Heart left ventricle (tissue), 16 donors: Measurements from ENCODE around the gene MPP3. TPM values are rescaled to one million over a fixed set of nuclear protein-coding genes. Genes with fewer than 3 reads are reported as not detected.

Experiments used
- ATAC-seq, 4 donors: fragments of 200-7000 bp; cut with Tn5 transposase; one replicate each; pipeline ENCODE4 v1.9.1; 2020 to 2022; ENCODE audit warnings: moderate library complexity in 4 of 4, mild to moderate bottlenecking in 3 of 4, moderate number of reproducible peaks in 1 of 4
- DNase-seq, 5 donors: peaks; one replicate each; pipeline ENCODE4 v3.0.0-alpha.2; 2020
- H3K27ac ChIP-seq, 12 donors: fragments of 200-600 bp; sonication (generic) in 4 of 12; one replicate each; pipeline versions ENCODE4 v1.5.0 to v1.8.0; 2016 to 2022; ENCODE audit warnings: mild to moderate bottlenecking in 2 of 12
- H3K27me3 ChIP-seq, 9 donors: fragments of 200-600 bp; sonication (generic) in 2 of 9; one replicate each; pipeline versions ENCODE4 v1.5.1 to v1.8.0; 2016 to 2022; ENCODE audit warnings: mild to moderate bottlenecking in 3 of 9
- H3K36me3 ChIP-seq, 9 donors: fragments of 200-600 bp; sonication (generic) in 2 of 9; one replicate each; pipeline versions ENCODE4 v1.5.0 to v1.8.0; 2018 to 2022; ENCODE audit warnings: mild to moderate bottlenecking in 2 of 9
- H3K4me1 ChIP-seq, 12 donors: fragments of 200-600 bp; sonication (generic) in 4 of 12; one replicate each; pipeline versions ENCODE4 v1.5.0 to v1.8.0; 2016 to 2022; ENCODE audit warnings: mild to moderate bottlenecking in 3 of 12
- H3K4me3 ChIP-seq, 12 donors: fragments of 200-600 bp; sonication (generic) in 4 of 12; one replicate each; pipeline versions ENCODE4 v1.5.0 to v1.8.0; 2017 to 2022; ENCODE audit warnings: mild to moderate bottlenecking in 9 of 12, moderate library complexity in 4 of 12
- H3K9me3 ChIP-seq, 12 donors: fragments of 200-600 bp; sonication (generic) in 4 of 12; one replicate each; pipeline versions ENCODE4 v1.5.0 to v1.8.0; 2016 to 2022; ENCODE audit warnings: mild to moderate bottlenecking in 1 of 12
- POLR2A ChIP-seq, 2 donors: fragments of 450-650 bp; IDR thresholded peaks; one replicate each; pipeline ENCODE4 v1.6.1; 2017; ENCODE audit warnings: antibody characterized with exemption in 2 of 2, mild to moderate bottlenecking in 2 of 2, moderate library complexity in 2 of 2
- WGBS, 4 donors: extraction: QIAGEN DNeasy Blood & Tissue Kit in 2 of 4; methylation state at CpG; one replicate each; pipeline versions ENCODE4 v1.1.5 to v1.1.7; 2013 to 2018; 5-methylcytosine and 5-hydroxymethylcytosine counted together
- intact Hi-C, 10 donors: fragments of 100-400 bp; cut with DNase I; formaldehyde crosslinking; loops; one replicate each; pipeline versions ENCODE4 v1.11.1 to v1.14.2; 2022
- polyA plus RNA-seq, 2 donors: library from polyadenylated mRNA; stranded (reverse); fragments of 200-250 nt; gene quantifications; one replicate each; pipeline ENCODE4 v1.2.3, GENCODE V29; 2013
- total RNA-seq, 9 donors: library from RNA; depleted of rRNA in 2 of 9; stranded (reverse); fragments of >200 nt in 2 of 9; fragmentation: NEBNext Ultra II Directional in 3 of 9; extraction: Animal tissue kit (Norgen Biotek cat#: 25700) in 3 of 9; gene quantifications; one replicate each; pipeline versions ENCODE4 v1.1.0 to v1.2.4, GENCODE V29; 2016 to 2023
- TF ChIP-seq, protein P1 (sequence below), 12 donors: fragments of 200-600 bp; sonication (generic) in 4 of 12; IDR thresholded peaks; one replicate each; pipeline versions ENCODE4 v1.5.0 to v1.8.0; 2018 to 2022; ENCODE audit warnings: antibody characterized with exemption in 12 of 12, mild to moderate bottlenecking in 5 of 12
- donor health status: ischemic (EF 13 %, LVEDD 7.1; RV severe dilation, severe dysfunction).
- donor health status: healthy with polysubstance abuse.
- donor health status: DM: no; HTN: yes; CAD: no.
- donor health status: DM: no; HTN: no; CAD: no.
- donor health status: ischemic (EF 25% LVEDD 6.9; RV normal size, moderate dysfunction).
- donor health status: ischemic (EF 25% LVEDD 5.7; RV mildly dilated, moderate dysfunction).
- donor health status: healthy.
- donor health status: DM: yes; HTN: yes; CAD: no.
- donor health status: ischemic (EF 35%, LVEDD 5.7; RV mildly dilated, moderate dysfunction).
- donor health status: nonischemic (EF 11% LVEDD 7.7; RV severe dilation, severe dysfunction).
- donor health status: DM: yes; HTN: yes; CAD: no.
- donor health status: PGD.
- donor health status: ischemic (EF 29% LVEDD 5.4; RV normal size, mild dysfunction).
- donor health status: nonischemic (EF 23%, LVEDD 6.1; RV moderate dilation, normal function).

Gene MPP3
- total and polyA plus RNA-seq, 11 donors = 13.8 to 70.2 (median 27.5) TPM

- intact Hi-C loops = loop anchor here in 6 of 10 donors (5.0 to 10.0 kb wide), 5 partner anchors 43 to 63 kb away; partner anchors contain the start of genes MPP3 (in 4 of the 6) and CD300LG (in 2 of the 6)
- Histone ChIP-seq H3K27me3 (no peaks in the 10 kb centered on the region), H3K27ac (no peak overlapping the region), H3K36me3 (no peaks in the 10 kb centered on the region), H3K4me1 (peaks cover 0 to 34% (median under 1%) of the 10 kb centered on the region in 12 donors), H3K9me3 (no peaks in the 10 kb centered on the region), H3K4me3 (no peak overlapping the region)
- TF ChIP-seq, protein P1, sequence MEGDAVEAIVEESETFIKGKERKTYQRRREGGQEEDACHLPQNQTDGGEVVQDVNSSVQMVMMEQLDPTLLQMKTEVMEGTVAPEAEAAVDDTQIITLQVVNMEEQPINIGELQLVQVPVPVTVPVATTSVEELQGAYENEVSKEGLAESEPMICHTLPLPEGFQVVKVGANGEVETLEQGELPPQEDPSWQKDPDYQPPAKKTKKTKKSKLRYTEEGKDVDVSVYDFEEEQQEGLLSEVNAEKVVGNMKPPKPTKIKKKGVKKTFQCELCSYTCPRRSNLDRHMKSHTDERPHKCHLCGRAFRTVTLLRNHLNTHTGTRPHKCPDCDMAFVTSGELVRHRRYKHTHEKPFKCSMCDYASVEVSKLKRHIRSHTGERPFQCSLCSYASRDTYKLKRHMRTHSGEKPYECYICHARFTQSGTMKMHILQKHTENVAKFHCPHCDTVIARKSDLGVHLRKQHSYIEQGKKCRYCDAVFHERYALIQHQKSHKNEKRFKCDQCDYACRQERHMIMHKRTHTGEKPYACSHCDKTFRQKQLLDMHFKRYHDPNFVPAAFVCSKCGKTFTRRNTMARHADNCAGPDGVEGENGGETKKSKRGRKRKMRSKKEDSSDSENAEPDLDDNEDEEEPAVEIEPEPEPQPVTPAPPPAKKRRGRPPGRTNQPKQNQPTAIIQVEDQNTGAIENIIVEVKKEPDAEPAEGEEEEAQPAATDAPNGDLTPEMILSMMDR (IDR thresholded peaks at IDR 0.05) = no peak
- no peak for TF ChIP-seq POLR2A (IDR thresholded peaks at IDR 0.05)
- ATAC-seq (peak in 1 of 4 donors; percentile 4), DNase-seq (no peak)
- whole genome bisulfite sequencing, 4 donors = 60 to 65% (median 63%) methylated on average over 5 of the region's 5 CpGs
Observed at GRCh38 chr17:43784628-43785101, 48.3 kb downstream of the MPP3 start.

- H3K27ac ChIP-seq = no peak overlapping the region
- intact Hi-C loops = loop anchor here in 6 of 10 donors (5.0 to 10.0 kb wide), 5 partner anchors 43 to 63 kb away; partner anchors contain the start of genes MPP3 (in 4 of the 6) and CD300LG (in 2 of the 6)
- TF ChIP-seq POLR2A (IDR thresholded peaks at IDR 0.05) = no peak
- no peaks in the 10 kb centered on the region for H3K9me3 ChIP-seq
- no peak overlapping the region for H3K4me3 ChIP-seq
- no peaks in the 10 kb centered on the region for H3K27me3 ChIP-seq
- DNase-seq (no peak), ATAC-seq (no peak)
- peaks cover 0 to 40% (median 5%) of the 10 kb centered on the region in 12 donors for H3K4me1 ChIP-seq
- no peaks in the 10 kb centered on the region for H3K36me3 ChIP-seq
- WGBS, 4 donors = 81 to 85% (median 83%) methylated on average over 2 of the region's 2 CpGs
Observed at GRCh38 chr17:43784068-43784467, 48.9 kb downstream of the MPP3 start.

GRCh38 chr17:43782913-43783680 lies 49.8 kb downstream of the MPP3 start:
- Histone ChIP-seq H3K27me3 (no peaks in the 10 kb centered on the region), H3K4me1 (peaks cover 0 to 42% (median 5%) of the 10 kb centered on the region in 12 donors), H3K36me3 (no peaks in the 10 kb centered on the region), H3K27ac (no peak overlapping the region), H3K9me3 (no peaks in the 10 kb centered on the region), H3K4me3 (no peak overlapping the region)
- no peak for DNase-seq
- 83 to 87% (median 84%) methylated on average over 15 of the region's 15 CpGs for WGBS, 4 donors
- intact Hi-C loops = loop anchor here in 6 of 10 donors (5.0 to 10.0 kb wide), 5 partner anchors 44 to 64 kb away; partner anchors contain the start of genes MPP3 (in 4 of the 6) and CD300LG (in 2 of the 6)
- ATAC-seq = no peak
- TF ChIP-seq, protein P1 (IDR thresholded peaks at IDR 0.05) = no peak
- TF ChIP-seq POLR2A (IDR thresholded peaks at IDR 0.05) = no peak

- peak within 1 kb of the TSS; percentile 85 to 100 (median 96) for H3K4me3 ChIP-seq
- DNase-seq (no peak), ATAC-seq (no peak)
- no peaks in the 10 kb centered on the region for H3K27me3 ChIP-seq
- H3K4me1 ChIP-seq = peaks cover 7 to 71% (median 30%) of the 10 kb centered on the region in 12 donors
- TF ChIP-seq, protein P1 (IDR thresholded peaks at IDR 0.05) = no peak
- TF ChIP-seq POLR2A (IDR thresholded peaks at IDR 0.05) = no peak
- peaks cover 0 to 24% (median 10%) of the 10 kb centered on the region in 9 donors for H3K36me3 ChIP-seq
- no peaks in the 10 kb centered on the region for H3K9me3 ChIP-seq
- peak within 1 kb of the TSS; percentile 99 to 100 (median 100) for H3K27ac ChIP-seq
- intact Hi-C loops = loop anchor here in 6 of 10 donors (5.0 to 10.0 kb wide), 5 partner anchors 47 to 67 kb away; partner anchors contain the start of genes MPP3 (in 4 of the 6) and CD300LG (in 2 of the 6)
- WGBS, 4 donors = 71 to 77% (median 74%) methylated on average over 7 of the region's 7 CpGs
Observed at GRCh38 chr17:43780135-43780534, 52.8 kb downstream of the MPP3 start, which contains the start of gene CFAP97D1. Gene CFAP97D1 (plus strand): TSS chr17:43780435. CDS start chr17:43780463, 28 bp downstream.
